Stimulated activated CD4-positive, alpha-beta T cell treated with anti-CD3 and anti-CD28 coated beads, Interleukin-12 subunit alpha, Interleukin-12 subunit beta, amount 100 ng/mL, for 4 hours (primary cell): Measurements from ENCODE around the gene TIGIT.
"Not testable (repeated sequence)": the region's sequence is repeated elsewhere in the genome, so short reads cannot be mapped to it uniquely, and the experiment has no call there.

Source experiments
- DNase-seq: peaks from one replicate; pipeline ENCODE4 v3.0.0-alpha.2; 2020

The TIGIT gene

DNA sequence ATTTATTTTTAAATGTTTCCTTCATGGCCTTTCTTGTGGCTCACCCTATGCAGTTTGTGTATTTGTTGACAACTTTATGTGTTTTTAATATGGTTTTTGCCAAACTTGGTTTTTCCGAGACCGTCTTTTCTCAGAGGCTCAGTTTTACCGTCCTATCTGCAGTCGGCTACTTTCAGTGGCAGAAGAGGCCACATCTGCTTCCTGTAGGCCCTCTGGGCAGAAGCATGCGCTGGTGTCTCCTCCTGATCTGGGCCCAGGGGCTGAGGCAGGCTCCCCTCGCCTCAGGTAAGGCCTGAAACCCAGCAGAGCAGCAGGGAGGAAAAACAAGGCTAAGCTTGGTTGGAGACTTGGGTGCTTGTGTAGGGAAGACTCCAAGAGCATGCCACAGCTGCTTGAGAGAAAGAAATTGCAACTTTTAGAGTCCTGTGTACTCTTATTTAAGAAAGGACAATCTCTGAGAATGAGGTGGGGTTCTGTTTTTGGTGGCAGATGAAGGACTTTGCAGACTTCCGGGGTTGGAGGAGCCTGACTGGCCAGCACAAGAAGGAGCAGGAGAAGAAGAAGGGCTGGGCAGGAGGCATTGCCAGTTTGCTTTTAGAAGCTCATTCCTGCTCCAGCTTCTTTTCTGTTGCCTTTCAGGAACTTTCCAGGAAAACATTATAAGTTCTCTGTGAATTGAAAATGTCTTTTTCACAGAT is at the start of gene TIGIT:
TIGIT (plus strand) TSS at position 191 of the 698 bp plus-strand sequence; CDS start at position 225, 34 bp downstream.
- no peak for DNase-seq

DNA sequence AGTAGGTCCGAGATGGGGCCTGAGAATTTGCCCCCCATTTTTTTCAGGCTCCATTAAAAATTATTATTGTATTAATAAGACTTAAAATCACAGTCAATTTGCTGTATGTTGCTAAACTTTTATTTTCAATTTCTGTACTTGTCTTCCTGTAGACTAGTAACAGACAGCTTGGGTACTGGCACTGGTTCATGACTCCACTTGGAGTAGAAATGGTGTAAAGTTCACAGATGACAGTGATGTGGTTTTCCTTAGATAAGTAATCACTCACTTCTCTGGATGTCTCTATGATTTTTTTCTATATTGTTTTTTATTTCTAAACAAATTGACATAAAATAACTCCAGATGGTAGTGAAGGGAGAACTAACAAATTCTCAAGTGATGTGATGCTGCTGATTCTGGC is 40.9 kb upstream of the TIGIT start:
- no peak for DNase-seq

DNA sequence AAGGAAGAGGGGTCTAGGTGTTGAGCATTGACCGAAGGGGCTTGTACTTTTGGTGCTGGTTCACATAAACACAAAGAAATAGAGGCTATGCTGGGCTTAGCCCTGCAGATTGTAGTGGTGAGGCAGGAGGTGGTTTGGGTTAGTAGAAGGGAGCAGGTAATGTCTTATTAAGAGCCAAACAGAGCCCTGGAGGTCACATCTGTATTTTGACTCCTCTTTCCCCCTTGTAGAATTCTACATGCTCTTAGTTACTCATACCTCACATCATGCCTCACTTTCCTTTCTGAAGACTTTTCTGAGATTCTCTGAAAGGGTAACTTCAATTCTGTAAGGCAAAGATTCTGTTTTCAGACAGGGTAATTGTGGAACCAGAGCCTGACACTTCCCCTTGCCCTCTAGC is 40.3 kb upstream of the TIGIT start:
- DNase-seq: no peak

DNA sequence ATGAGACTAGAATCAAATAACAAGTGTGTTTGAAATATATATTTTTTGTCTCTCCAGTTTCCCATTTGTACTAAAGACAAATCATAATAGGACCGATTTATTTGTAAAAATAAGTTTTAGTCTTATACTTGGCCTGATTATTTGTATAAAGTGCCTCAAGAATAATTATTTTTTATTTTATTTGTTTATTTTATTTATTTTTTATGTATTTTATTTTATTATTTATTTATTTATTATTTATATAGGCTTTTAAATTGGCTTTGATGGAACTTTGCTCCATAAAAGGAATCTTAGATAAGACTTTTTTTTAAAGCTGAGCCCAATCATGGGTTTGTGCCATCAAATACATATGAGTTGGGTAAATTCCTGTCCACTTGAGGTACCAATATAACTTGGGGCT is 34.3 kb upstream of the TIGIT start:
- DNase-seq: no peak

DNA sequence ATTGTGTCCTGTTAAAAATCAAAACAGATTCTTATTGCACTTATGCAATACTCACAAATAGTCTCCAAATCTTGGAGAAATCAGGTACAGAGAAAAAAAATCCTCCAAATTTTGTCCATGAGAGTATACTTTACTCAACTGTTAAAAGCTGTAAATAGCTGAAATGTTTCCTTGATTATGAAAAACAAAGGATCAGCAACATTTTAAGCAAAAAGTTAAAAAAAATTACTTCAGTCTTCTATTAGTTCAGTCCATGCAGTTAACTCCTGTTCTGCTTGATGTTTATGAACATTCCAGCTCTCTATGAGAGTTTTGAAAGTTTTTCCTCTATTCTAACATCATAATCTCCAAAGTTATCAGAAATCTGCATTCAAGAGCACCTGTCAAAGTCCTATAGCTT is 33.7 kb upstream of the TIGIT start:
- DNase-seq: no peak

- DNase-seq: no peak
Measured at GRCh38 chr3:114270019-114270418, 23.8 kb upstream of the TIGIT start.

- DNase-seq: no peak
Measured at GRCh38 chr3:114272271-114272670, 21.6 kb upstream of the TIGIT start.

DNA sequence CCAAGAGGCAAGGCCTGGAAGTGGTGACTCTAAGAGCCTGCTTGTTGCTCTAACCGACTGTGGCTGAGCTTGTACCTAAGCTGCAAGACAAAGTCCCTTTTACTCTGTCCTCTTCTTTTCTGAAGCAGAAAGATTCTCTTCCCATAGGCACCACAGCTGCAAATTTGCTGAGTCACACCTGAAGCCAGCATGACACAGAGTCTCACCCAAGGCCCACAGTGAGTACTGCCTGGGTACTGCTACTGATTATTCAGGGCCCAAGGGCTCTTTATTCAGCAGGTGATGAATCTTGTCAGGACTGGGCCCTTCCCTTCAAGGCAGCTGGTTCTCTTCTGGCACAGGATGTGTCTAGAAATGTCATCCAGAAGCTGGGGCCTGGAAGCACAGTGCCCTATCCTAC is 18.9 kb upstream of the TIGIT start:
- no peak for DNase-seq

- not testable (repeated sequence) for DNase-seq
Measured at GRCh38 chr3:114276856-114277255, 17.0 kb upstream of the TIGIT start.

GRCh38 chr3:114284644-114285043 is 9.2 kb upstream of the TIGIT start:
- no peak for DNase-seq

GRCh38 chr3:114285648-114286230 is 8.1 kb upstream of the TIGIT start:
- DNase-seq: no peak

- DNase-seq: no peak
Measured at GRCh38 chr3:114286266-114286665, 7.6 kb upstream of the TIGIT start.

DNA sequence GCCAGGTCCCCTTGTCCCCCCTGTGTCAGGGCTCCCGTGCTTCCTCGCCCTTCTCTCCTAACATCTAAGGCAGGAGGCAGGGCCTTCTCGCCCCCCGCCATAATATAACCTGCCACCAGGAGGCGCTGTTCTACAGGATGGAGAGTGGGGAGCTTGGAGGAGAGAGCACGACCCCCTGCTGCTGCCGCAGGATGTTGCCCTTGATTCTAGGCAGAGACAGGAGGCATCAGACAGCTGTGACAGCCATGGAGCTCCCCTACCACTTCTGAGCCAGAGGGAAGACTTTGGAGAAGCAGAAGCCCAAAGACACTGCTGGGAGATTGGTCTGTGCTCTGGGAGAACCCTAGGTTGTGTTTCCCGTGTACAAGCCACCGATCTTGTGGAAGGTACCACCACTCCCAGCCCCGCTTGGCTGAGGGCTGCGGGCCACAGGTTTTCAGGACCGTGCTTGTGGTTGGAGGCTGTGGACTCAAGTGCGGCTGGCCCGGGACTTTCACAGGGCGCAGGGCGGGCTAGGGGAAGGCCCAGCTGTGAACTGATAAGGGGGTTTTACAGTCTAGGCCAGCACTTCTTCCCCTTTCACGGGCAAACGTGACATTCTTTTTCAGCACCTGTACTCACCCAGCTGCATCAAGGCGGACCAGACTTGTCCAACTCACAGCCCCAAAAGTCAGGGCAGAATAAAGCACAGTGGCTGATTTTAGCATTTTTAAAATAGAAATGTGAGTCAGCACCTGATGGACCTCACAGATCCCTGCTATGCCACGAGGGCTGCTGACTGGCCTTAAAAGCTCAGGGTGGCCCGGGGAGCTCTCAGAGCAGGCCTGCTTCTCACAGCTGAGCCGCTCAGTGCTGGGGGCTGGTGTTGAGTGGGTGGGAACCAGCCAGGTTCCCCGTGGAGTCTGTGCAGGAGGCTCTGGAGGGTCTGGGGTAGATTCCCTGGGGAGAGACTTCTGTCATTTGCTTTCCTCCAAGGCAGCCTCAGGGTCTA is 2.6 kb upstream of the TIGIT start:
- DNase-seq: peak; percentile 89

DNA sequence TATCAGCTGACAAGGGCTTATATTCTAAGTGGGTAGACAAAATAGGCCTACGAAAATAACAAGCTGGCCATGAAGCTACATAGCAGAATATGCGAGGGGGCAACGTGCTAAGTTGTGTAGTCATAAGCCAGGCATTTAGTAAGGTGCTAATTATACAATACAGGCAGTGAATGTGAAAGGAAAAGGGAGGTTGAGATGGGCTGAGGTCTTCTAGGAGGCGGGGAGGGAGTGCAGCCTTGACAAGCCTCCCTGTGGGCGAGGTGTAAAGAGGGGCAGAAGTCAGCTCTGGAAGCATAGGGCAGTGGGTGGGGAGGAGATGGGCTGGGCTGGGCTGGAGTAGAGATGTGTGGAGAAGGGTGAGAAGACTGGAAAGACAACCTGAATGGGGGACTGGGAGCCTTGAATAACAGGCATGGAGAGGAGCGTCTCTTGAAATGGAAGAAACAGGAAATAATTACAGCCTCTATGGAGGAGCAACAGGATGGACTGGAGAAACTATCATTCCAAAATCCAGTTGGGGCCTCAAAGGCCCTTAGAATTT is 1.2 kb downstream of the TIGIT start:
- DNase-seq: no peak

DNA sequence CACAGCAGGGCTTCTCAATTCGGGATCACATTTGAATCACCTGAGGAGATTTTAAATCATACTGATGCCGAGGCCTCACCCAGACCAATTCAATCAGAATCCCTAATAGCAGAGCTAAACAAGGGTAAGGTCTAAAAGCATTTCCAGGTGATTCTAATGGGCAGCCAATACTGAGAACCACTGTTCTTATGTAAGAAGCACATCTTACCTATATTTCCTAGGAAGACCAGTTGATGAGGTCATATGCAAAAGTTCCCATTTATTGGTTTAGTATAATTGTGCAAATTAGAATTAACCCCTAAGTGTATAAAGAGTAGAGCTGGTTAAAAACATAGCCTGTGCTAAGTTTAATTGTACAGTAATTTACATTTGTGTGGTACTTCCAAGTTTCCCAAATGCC is 2.1 kb downstream of the TIGIT start:
- DNase-seq: no peak

- DNase-seq: no peak
Measured at GRCh38 chr3:114299421-114299820, 5.6 kb downstream of the TIGIT start.

DNA sequence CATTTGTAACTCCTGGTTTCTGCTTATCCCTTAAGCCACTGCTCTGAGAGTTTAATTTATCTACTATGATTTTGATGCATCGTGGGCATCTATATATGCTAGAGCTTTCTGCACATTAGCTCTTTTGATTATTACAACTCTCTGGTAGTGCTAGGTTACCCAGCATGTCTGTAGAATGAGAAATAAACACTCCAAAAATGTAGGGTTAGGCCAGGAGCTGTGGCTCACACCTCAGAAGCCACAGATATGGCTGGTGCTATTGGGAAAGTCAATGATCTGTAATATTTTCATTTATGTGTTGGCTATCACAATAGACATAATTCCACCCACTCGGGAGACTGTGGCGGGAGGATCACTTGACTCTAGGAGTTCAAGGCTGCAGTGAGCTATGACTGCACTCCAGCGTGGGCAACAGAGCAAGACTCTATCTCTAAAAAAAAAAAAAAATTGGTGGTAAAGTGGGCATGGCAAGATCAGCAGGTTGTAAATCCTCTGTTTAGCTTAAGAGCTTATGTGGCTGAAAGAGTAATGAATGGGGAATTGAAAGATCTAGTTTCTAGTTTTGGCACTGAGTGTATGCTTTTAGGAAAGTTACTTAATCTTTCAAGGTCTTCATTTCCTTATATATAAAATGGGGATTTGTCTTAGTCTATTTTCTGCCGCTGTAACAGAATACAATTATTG is 6.3 kb downstream of the TIGIT start:
- no peak for DNase-seq

GRCh38 chr3:114307222-114307830 is 13.5 kb downstream of the TIGIT start:
- DNase-seq: no peak

GRCh38 chr3:114307832-114308231 is 14.0 kb downstream of the TIGIT start:
- DNase-seq: no peak

DNA sequence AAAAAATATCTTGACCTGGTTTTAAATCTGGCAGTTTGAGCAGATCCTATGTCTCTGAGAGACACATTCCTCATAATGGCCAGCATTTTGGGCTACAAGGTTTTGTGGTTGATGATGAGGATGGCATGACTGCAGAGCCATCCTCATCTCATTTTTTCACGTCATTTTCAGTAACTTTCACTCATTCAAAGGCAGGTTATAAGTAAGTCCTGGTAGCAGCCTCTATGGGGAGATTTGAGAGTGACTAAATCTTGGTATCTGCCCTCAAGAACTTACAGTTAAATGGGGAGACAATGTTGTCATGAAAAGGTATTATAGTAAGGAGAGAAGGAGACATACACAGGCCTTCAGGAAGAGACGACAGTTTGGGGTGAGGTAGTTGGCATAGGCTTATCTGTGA is 14.5 kb downstream of the TIGIT start:
- DNase-seq: no peak

DNA sequence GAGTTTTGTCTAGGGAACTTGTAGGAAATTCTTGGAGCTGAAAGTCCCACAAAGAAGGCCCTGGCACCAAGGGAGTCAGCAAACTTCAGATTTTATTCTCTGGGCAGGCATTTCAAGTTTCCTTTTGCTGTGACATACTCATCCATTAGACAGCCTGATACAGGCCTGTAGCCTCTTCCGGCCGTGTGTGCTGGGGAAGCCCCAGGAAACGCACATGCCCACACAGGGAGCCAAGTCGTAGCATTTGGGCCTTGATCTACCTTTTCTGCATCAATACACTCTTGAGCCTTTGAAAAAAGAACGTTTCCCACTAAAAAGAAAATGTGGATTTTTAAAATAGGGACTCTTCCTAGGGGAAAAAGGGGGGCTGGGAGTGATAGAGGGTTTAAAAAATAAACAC is 15.0 kb downstream of the TIGIT start:
- DNase-seq: peak; percentile 45

DNA sequence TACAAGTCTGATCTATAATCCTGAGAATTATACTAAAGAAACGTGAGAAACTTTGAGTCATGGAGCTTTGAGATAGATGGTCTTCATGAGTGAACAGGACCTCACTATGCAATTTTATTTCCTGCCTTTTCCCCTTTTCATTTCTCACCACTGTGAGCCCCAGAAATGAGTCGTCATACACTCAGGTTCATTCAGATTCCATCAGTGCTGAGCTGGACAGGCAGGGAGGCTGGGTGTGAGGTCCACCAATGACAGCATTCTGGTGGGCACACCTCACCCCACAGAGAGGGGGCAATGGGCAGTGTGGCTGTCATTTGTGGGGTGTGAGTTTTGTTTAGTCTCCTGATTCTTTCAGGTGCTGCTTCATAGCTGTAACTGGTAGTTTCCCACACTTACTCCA is 16.9 kb downstream of the TIGIT start:
- no peak for DNase-seq
